IMR-90 (cell line): ENCODE measurements around the gene BSND. TPM values are rescaled to one million over a fixed set of nuclear protein-coding genes. Genes with fewer than 3 reads are reported as not detected.

Experiments used
- ATAC-seq: fragments of 200-7000 bp; cut with Tn5 transposase; 2 replicates; pipeline ENCODE4 v1.9.1; 2020; ENCODE audit warnings: low read depth, mild to moderate bottlenecking, moderate library complexity
- BruUV-seq: library from RNA; stranded (reverse); fragments of 400-500 nt; replicated peaks from 2 replicates; lab custom pipeline; 2021; lab: Mats Ljungman, UMichigan
- CTCF ChIA-PET: fragments of 300-600 bp; formaldehyde crosslinking; extraction: SDS; loops from one replicate; lab custom pipeline; 2021; ENCODE audit warnings: antibody characterized with exemption; lab: Yijun Ruan, JAX
- POLR2A ChIA-PET: fragments of 300-600 bp; sonication (Branson Sonifier 250); formaldehyde crosslinking; loops from one replicate; lab custom pipeline; 2022; ENCODE audit warnings: antibody characterized with exemption; ENCODE audit not compliant: unreplicated experiment; lab: Charles Lee
- DNase-seq: peaks from one replicate; pipeline ENCODE4 v3.0.0; 2013
- H2AFZ ChIP-seq: replicated peaks from 2 replicates; pipeline ENCODE3; 2013; ENCODE audit warnings: low read length, mild to moderate bottlenecking; ENCODE audit not compliant: poor library complexity
- H2AK5ac ChIP-seq: 2 replicates; pipeline ENCODE4 v1.6.1; 2013; ENCODE audit warnings: low read depth, low read length, inconsistent platforms
- H2AK9ac ChIP-seq: replicated peaks from 2 replicates; pipeline ENCODE3; 2013; ENCODE audit warnings: mild to moderate bottlenecking, low read depth, low read length, moderate library complexity; ENCODE audit not compliant: poor library complexity
- H2BK120ac ChIP-seq: 2 replicates; pipeline ENCODE4 v1.6.1; 2013; ENCODE audit warnings: low read depth, low read length, inconsistent platforms
- H2BK15ac ChIP-seq: 3 replicates; pipeline ENCODE4 v1.6.1; 2013; ENCODE audit warnings: low read depth, low read length, inconsistent platforms
- H2BK20ac ChIP-seq: 2 replicates; pipeline ENCODE4 v1.6.1; 2013; ENCODE audit warnings: low read depth, mild to moderate bottlenecking, inconsistent platforms, low read length, moderate library complexity
- H2BK5ac ChIP-seq: 2 replicates; pipeline ENCODE4 v1.6.1; 2013; ENCODE audit warnings: mild to moderate bottlenecking, low read depth, low read length, inconsistent platforms; ENCODE audit not compliant: poor library complexity, severe bottlenecking
- H3K14ac ChIP-seq: replicated peaks from 2 replicates; pipeline ENCODE4 v1.6.1; 2013; ENCODE audit warnings: low read depth, low read length, inconsistent platforms
- H3K18ac ChIP-seq: 2 replicates; pipeline ENCODE4 v1.6.1; 2013; ENCODE audit warnings: low read depth, low read length, control low read depth
- H3K23ac ChIP-seq: 2 replicates; pipeline ENCODE4 v1.6.1; 2013; ENCODE audit warnings: low read depth, low read length, inconsistent platforms
- H3K27ac ChIP-seq: 2 replicates; pipeline ENCODE4 v1.5.1; 2013; ENCODE audit warnings: mild to moderate bottlenecking, control low read depth, low read length; ENCODE audit not compliant: insufficient read depth
- H3K27me3 ChIP-seq: 2 replicates; pipeline ENCODE4 v1.6.1; 2013; ENCODE audit warnings: low read length; ENCODE audit not compliant: control insufficient read depth, insufficient read depth
- H3K36me3 ChIP-seq: 2 replicates; pipeline ENCODE4 v1.6.1; 2013; ENCODE audit warnings: low read length, mixed read lengths; ENCODE audit not compliant: control insufficient read depth, insufficient read depth
- H3K4ac ChIP-seq: 2 replicates; pipeline ENCODE4 v1.6.1; 2013; ENCODE audit warnings: low read depth, low read length, inconsistent platforms
- H3K4me1 ChIP-seq: 2 replicates; pipeline ENCODE4 v1.6.1; 2013; ENCODE audit warnings: low read length, mixed read lengths; ENCODE audit not compliant: control insufficient read depth, insufficient read depth
- H3K4me2 ChIP-seq: 2 replicates; pipeline ENCODE4 v1.6.1; 2013; ENCODE audit warnings: low read depth, mild to moderate bottlenecking, control low read depth, low read length, moderate library complexity
- H3K4me3 ChIP-seq: 2 replicates; pipeline ENCODE4 v1.5.1; 2013; ENCODE audit warnings: low read depth, mild to moderate bottlenecking, control low read depth, low read length, moderate library complexity; ENCODE audit not compliant: insufficient read depth
- H3K56ac ChIP-seq: 2 replicates; pipeline ENCODE4 v1.6.1; 2013; ENCODE audit warnings: low read length, inconsistent platforms; ENCODE audit not compliant: insufficient read depth; ENCODE audit errors: extremely low read depth
- H3K79me1 ChIP-seq, 2 experiments: 2 replicates each; pipeline ENCODE4 v1.6.1; 2013; ENCODE audit warnings: low read length in 2 of 2, inconsistent platforms in 1 of 2, low read depth in 1 of 2
- H3K9ac ChIP-seq: 2 replicates; pipeline ENCODE4 v1.6.1; 2013; ENCODE audit warnings: low read depth, low read length, control low read depth
- H3K9me1 ChIP-seq: 2 replicates; pipeline ENCODE4 v1.6.1; 2013; ENCODE audit warnings: low read length, inconsistent platforms; ENCODE audit not compliant: insufficient read depth
- H3K9me3 ChIP-seq: 2 replicates; pipeline ENCODE4 v1.6.1; 2013; ENCODE audit warnings: low read length; ENCODE audit not compliant: control insufficient read depth, insufficient read depth
- H4K20me1 ChIP-seq: 2 replicates; pipeline ENCODE4 v1.6.1; 2013; ENCODE audit warnings: low read length, inconsistent platforms; ENCODE audit not compliant: insufficient read depth
- H4K5ac ChIP-seq: 2 replicates; pipeline ENCODE4 v1.6.1; 2013; ENCODE audit warnings: mild to moderate bottlenecking, low read depth, low read length, control low read depth
- H4K8ac ChIP-seq, 2 experiments: 2 replicates each; pipeline ENCODE4 v1.6.1; 2013; ENCODE audit warnings: low read depth in 2 of 2, low read length in 2 of 2, control low read depth in 1 of 2, inconsistent platforms in 1 of 2
- H4K91ac ChIP-seq: 2 replicates; pipeline ENCODE4 v1.6.1; 2013; ENCODE audit warnings: low read depth, low read length, inconsistent platforms; ENCODE audit not compliant: insufficient read depth
- CEBPB ChIP-seq: IDR thresholded peaks from 2 replicates; pipeline ENCODE4 v1.6.1; 2012; ENCODE audit warnings: low read depth, low read length, improper control_type of control experiment
- CHD1 ChIP-seq: IDR thresholded peaks from 2 replicates; pipeline ENCODE4 v1.6.1; 2012; ENCODE audit warnings: low read depth, low read length, improper control_type of control experiment
- CTCF ChIP-seq: conservative IDR thresholded peaks from 2 replicates; pipeline ENCODE4 v1.5.1; 2012; ENCODE audit warnings: mild to moderate bottlenecking, low read depth, low read length, improper control_type of control experiment
- MAFK ChIP-seq: IDR thresholded peaks from 2 replicates; pipeline ENCODE4 v1.6.1; 2012; ENCODE audit warnings: low read depth, low read length, improper control_type of control experiment
- NFE2L2 ChIP-seq: fragments of 150-350 bp; IDR thresholded peaks from 2 replicates; pipeline ENCODE4 v1.6.1; 2016; ENCODE audit warnings: low read depth, mild to moderate bottlenecking, low read length
- RAD21 ChIP-seq: IDR thresholded peaks from 2 replicates; pipeline ENCODE4 v1.6.1; 2012; ENCODE audit warnings: low read length, improper control_type of control experiment
- SMC3 ChIP-seq: fragments of 150-350 bp; IDR thresholded peaks from 2 replicates; pipeline ENCODE4 v1.6.1; 2016; ENCODE audit warnings: low read depth, mild to moderate bottlenecking, antibody characterized with exemption, low read length, moderate library complexity
- WGBS, 2 experiments: methylation state at CpG; one replicate each; pipeline versions ENCODE4 v1.1.5 to v1.1.7; 2013; ENCODE audit warnings: missing lambda C conversion rate in 2 of 2; ENCODE audit not compliant: insufficient read length in 1 of 2; ENCODE audit errors: extremely low coverage in 2 of 2; 5-methylcytosine and 5-hydroxymethylcytosine counted together
- dilution Hi-C: fragments of 300-500 bp; cut with HindIII; formaldehyde crosslinking; loops from one replicate; pipeline ENCODE4 v1.14.3; 2018; ENCODE audit warnings: low sequenced_read_pairs; ENCODE audit not compliant: unreplicated experiment
- in situ Hi-C: fragments of 300-500 bp; cut with MboI; formaldehyde crosslinking; loops from 3 replicates; pipeline ENCODE4 v1.14.3; 2019; ENCODE audit warnings: low sequenced_read_pairs, inconsistent platforms, mixed read lengths
- intact Hi-C: fragments of 100-400 bp; cut with micrococcal nuclease; formaldehyde crosslinking; loops from 2 replicates; pipeline ENCODE4 v1.10.0; 2022
- polyA plus RNA-seq, 3 experiments: library from polyadenylated mRNA; depleted of rRNA; stranded (reverse); fragments of >200 nt; gene quantifications; 2 replicates each; pipeline ENCODE4 v1.2.3, GENCODE V29; 2012; ENCODE audit warnings: low replicate concordance in 1 of 3
- total RNA-seq: library from RNA; depleted of rRNA; stranded (reverse); fragments of >200 nt; gene quantifications from 2 replicates; pipeline ENCODE4 v1.2.3, GENCODE V29; 2012
- TF ChIP-seq, protein P1 (sequence below): fragments of 150-350 bp; IDR thresholded peaks from 2 replicates; pipeline ENCODE4 v1.6.1; 2017; ENCODE audit warnings: mild to moderate bottlenecking, antibody characterized with exemption, low read length, low read depth

Gene BSND
- total and polyA plus RNA-seq, 2 of the 4 experiments (the other 2 are of a cell fraction) = not detected

DNA sequence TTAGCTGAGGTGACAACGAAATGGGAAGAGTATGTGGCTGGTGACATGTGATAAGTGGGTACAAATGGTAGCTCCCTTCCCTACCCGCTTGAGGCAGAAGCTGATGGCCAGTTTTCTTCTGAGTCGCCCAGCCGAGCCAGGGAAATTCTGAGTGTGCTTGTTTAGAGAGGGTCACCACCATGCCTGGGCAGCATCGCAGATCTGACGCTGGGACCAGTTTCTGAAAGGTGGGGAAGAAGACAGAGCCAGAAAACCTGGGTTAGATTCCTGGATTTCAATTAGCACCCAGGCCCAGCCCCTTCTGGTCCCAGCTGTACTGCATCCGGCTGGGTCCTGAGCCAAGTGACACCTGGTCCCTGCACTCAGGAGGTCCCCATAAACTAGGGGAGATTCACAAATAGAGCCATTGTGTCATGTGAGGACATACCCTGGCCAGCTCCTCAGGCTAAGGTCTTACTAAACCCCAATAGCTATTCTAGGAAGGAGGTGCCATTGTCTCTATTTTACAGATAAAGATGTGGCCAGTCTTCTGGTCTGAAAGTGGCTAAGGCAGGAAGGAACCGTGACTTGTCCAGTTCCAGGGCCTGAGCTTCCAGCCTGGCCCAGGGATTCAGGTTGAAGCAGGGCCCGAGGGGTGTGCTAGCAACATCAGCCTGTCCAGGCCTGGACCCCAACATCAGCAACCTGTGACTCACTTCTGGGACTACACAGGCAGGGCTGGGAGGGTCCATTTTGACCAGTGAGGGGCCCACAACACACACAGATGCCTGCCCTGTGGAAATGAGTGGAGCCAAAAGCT lies 20.0 kb upstream of the BSND start:
- Histone ChIP-seq H3K56ac (no peak overlapping the region), H3K9me1 (0 out of 2 replicates have a peak, but pooled peaks cover 4% of the 10 kb centered on the region), H3K36me3 (no peaks in the 10 kb centered on the region), H2AFZ (no peak overlapping the region), H4K5ac (no peak overlapping the region), H2BK15ac (no peak overlapping the region), H3K9ac (no peak overlapping the region), H2AK9ac (no peak overlapping the region), H3K27me3 (peaks cover 69% of the 10 kb centered on the region), H3K4ac (no peak overlapping the region), H3K79me1 (no peaks in the 10 kb centered on the region), H3K23ac (no peak overlapping the region), H3K14ac (no peak overlapping the region), H2BK120ac (no peak overlapping the region), H4K8ac (no peak overlapping the region), H3K4me3 (no peak overlapping the region), H3K9me3 (no peaks in the 10 kb centered on the region), H4K91ac (no peak overlapping the region), H2BK20ac (no peak overlapping the region), H3K18ac (no peak overlapping the region), H3K4me2 (no peak overlapping the region), H3K27ac (no peak overlapping the region), H2AK5ac (no peak overlapping the region), H2BK5ac (no peak overlapping the region), H4K20me1 (no peaks in the 10 kb centered on the region), H3K4me1 (no peaks in the 10 kb centered on the region)
- DNase-seq = no peak
- no peak for ATAC-seq
- dilution Hi-C loops = no loop called here
- no TSS peak for BruUV-seq
- intact Hi-C loops = no loop called here
- TF ChIP-seq MAFK = no peak
- TF ChIP-seq SMC3 = no peak
- TF ChIP-seq NFE2L2 = no peak
- TF ChIP-seq, protein P1, sequence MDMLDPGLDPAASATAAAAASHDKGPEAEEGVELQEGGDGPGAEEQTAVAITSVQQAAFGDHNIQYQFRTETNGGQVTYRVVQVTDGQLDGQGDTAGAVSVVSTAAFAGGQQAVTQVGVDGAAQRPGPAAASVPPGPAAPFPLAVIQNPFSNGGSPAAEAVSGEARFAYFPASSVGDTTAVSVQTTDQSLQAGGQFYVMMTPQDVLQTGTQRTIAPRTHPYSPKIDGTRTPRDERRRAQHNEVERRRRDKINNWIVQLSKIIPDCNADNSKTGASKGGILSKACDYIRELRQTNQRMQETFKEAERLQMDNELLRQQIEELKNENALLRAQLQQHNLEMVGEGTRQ = no peak
- TF ChIP-seq CTCF = no peak
- TF ChIP-seq RAD21 = no peak
- TF ChIP-seq CEBPB = no peak
- TF ChIP-seq CHD1 = no peak
- CTCF ChIA-PET = interaction anchor here (0.6 to 1.6 kb wide), 2 partner anchors 11 to 28 kb away, joined by 3 to 8 read pairs; no protein-coding TSS in a partner anchor
- POLR2A ChIA-PET = no interaction called here
- in situ Hi-C loops = no loop called here
- 89% methylated on average over 5 of the region's 9 CpGs; no CpG with 5 or more reads in 1 of the 2 experiments for WGBS, 2 experiments
